Activated CD4-positive, alpha-beta T cell treated with anti-CD3 and anti-CD28 coated beads for 48 hours (primary cell): Measurements from ENCODE around the gene SEPTIN7.
"Not testable (repeated sequence)": the region's sequence is repeated elsewhere in the genome, so short reads cannot be mapped to it uniquely, and the experiment has no call there.

Experiments
- DNase-seq: peaks from one replicate; pipeline ENCODE4 v3.0.0-alpha.2; 2020

The SEPTIN7 gene

GRCh38 chr7:35800718-35801391 lies at the start of gene SEPTIN7:
SEPTIN7 (plus strand) TSS chr7:35801057; CDS start chr7:35801210, 153 bp downstream.
- peak; percentile 99 for DNase-seq

- no peak for DNase-seq
Observed at GRCh38 chr7:35752742-35753141, 48.1 kb upstream of the SEPTIN7 start.

- DNase-seq = no peak
Observed at GRCh38 chr7:35753761-35754603, 46.9 kb upstream of the SEPTIN7 start.

GRCh38 chr7:35754741-35755140 lies 46.1 kb upstream of the SEPTIN7 start:
- DNase-seq = no peak

GRCh38 chr7:35755711-35756110 lies 45.1 kb upstream of the SEPTIN7 start:
- no peak for DNase-seq

- not testable (repeated sequence) for DNase-seq
Observed at GRCh38 chr7:35756453-35756852, 44.4 kb upstream of the SEPTIN7 start.

- DNase-seq = no peak
Observed at GRCh38 chr7:35757574-35757973, 43.3 kb upstream of the SEPTIN7 start.

- no peak for DNase-seq
Observed at GRCh38 chr7:35758421-35758820, 42.4 kb upstream of the SEPTIN7 start.

GRCh38 chr7:35760143-35760745 lies 40.6 kb upstream of the SEPTIN7 start:
- DNase-seq = no peak

GRCh38 chr7:35761871-35762677 lies 38.8 kb upstream of the SEPTIN7 start:
- DNase-seq = no peak

- no peak for DNase-seq
Observed at GRCh38 chr7:35762781-35763180, 38.1 kb upstream of the SEPTIN7 start.

- no peak for DNase-seq
Observed at GRCh38 chr7:35768346-35768745, 32.5 kb upstream of the SEPTIN7 start.

- DNase-seq = no peak
Observed at GRCh38 chr7:35771776-35772175, 29.1 kb upstream of the SEPTIN7 start.

- DNase-seq = no peak
Observed at GRCh38 chr7:35773994-35774393, 26.9 kb upstream of the SEPTIN7 start.

- no peak for DNase-seq
Observed at GRCh38 chr7:35776686-35777085, 24.2 kb upstream of the SEPTIN7 start.

- DNase-seq = no peak
Observed at GRCh38 chr7:35777121-35777520, 23.7 kb upstream of the SEPTIN7 start.

- no peak for DNase-seq
Observed at GRCh38 chr7:35780070-35780469, 20.8 kb upstream of the SEPTIN7 start.

GRCh38 chr7:35781200-35781701 lies 19.6 kb upstream of the SEPTIN7 start:
- DNase-seq = no peak

GRCh38 chr7:35781767-35782515 lies 18.9 kb upstream of the SEPTIN7 start:
- no peak for DNase-seq

- no peak for DNase-seq
Observed at GRCh38 chr7:35784332-35784731, 16.5 kb upstream of the SEPTIN7 start.

GRCh38 chr7:35785250-35785649 lies 15.6 kb upstream of the SEPTIN7 start:
- DNase-seq = no peak

GRCh38 chr7:35787925-35788324 lies 12.9 kb upstream of the SEPTIN7 start:
- no peak for DNase-seq
